HG03565 (cell line): ENCODE results near the gene DTX1.
"Not testable (repeated sequence)": the region's sequence is repeated elsewhere in the genome, so short reads cannot be mapped to it uniquely, and the experiment has no call there.

Source experiments
- ATAC-seq: cut with Tn5 transposase; IDR thresholded peaks from one replicate; pipeline ENCODE4 v1.9.1; 2021; ENCODE audit warnings: mild to moderate bottlenecking, moderate library complexity; ENCODE audit not compliant: unreplicated experiment

Gene DTX1

GRCh38 chr12:113134521-113134951, 78.0 kb downstream of the DTX1 start:
- ATAC-seq: no peak

GRCh38 chr12:113135178-113136127, 78.9 kb downstream of the DTX1 start, which contains the start of gene RASAL1:
Gene RASAL1, minus strand, starts transcription at chr12:113135761. Its CDS starts 299 bp downstream, at chr12:113135462.
- no peak for ATAC-seq

- no peak for ATAC-seq
Measured at GRCh38 chr12:113136128-113136989, 79.8 kb downstream of the DTX1 start.

GRCh38 chr12:113136990-113137511, 80.5 kb downstream of the DTX1 start:
- no peak for ATAC-seq

GRCh38 chr12:113137861-113138783, 81.6 kb downstream of the DTX1 start:
- ATAC-seq: no peak

GRCh38 chr12:113138826-113139225, 82.3 kb downstream of the DTX1 start:
- ATAC-seq: no peak

- ATAC-seq: no peak
Measured at GRCh38 chr12:113140706-113141105, 84.2 kb downstream of the DTX1 start.

- ATAC-seq: not testable (repeated sequence)
Measured at GRCh38 chr12:113141716-113142115, 85.2 kb downstream of the DTX1 start.

- no peak for ATAC-seq
Measured at GRCh38 chr12:113142173-113142885, 85.8 kb downstream of the DTX1 start.

- no peak for ATAC-seq
Measured at GRCh38 chr12:113142886-113143332, 86.4 kb downstream of the DTX1 start.

- no peak for ATAC-seq
Measured at GRCh38 chr12:113143959-113144358, 87.4 kb downstream of the DTX1 start.

GRCh38 chr12:113144806-113145205, 88.3 kb downstream of the DTX1 start:
- no peak for ATAC-seq

- no peak for ATAC-seq
Measured at GRCh38 chr12:113145720-113146551, 89.4 kb downstream of the DTX1 start.

- ATAC-seq: no peak
Measured at GRCh38 chr12:113146999-113147398, 90.5 kb downstream of the DTX1 start.
